Subcutaneous adipose tissue (tissue), 4 donors: Measurements from ENCODE around the gene GIMAP5. TPM values are rescaled to one million over a fixed set of nuclear protein-coding genes. Genes with fewer than 3 reads are reported as not detected.

Experiments
- total RNA-seq, 4 donors: library from RNA; depleted of rRNA; stranded (reverse); fragments of >200 nt; gene quantifications; one replicate each; pipeline ENCODE4 v1.1.0, GENCODE V29; 2016
- TF ChIP-seq, protein P1 (sequence below): fragments of 450-650 bp; IDR thresholded peaks from one replicate; pipeline ENCODE4 v1.5.1; 2016; ENCODE audit warnings: low read depth, mild to moderate bottlenecking, control low read depth, antibody characterized with exemption, moderate library complexity

Gene GIMAP5
- total RNA-seq, 4 donors from 2014 or later = 31.1 to 89.7 (median 50.4) TPM

DNA sequence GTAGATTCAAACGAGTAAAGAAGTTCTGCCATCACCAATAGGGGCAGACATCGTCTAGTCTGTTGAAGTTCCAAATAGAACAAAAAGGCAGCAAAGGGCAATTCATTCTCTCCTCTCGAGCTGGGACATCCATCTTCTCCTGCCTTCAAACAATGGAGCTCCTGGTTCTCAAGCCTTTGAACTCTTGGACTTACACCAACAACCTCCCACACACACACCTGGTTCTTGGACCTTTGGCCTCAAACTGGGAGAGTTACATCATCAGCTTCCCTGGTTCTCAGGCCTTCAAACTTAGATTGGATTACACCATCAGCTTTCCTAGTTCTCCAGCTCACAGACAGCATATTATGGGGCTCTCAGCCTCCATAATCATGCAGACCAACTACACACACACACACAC, 9.8 kb upstream of the GIMAP5 start:
- TF ChIP-seq, protein P1, sequence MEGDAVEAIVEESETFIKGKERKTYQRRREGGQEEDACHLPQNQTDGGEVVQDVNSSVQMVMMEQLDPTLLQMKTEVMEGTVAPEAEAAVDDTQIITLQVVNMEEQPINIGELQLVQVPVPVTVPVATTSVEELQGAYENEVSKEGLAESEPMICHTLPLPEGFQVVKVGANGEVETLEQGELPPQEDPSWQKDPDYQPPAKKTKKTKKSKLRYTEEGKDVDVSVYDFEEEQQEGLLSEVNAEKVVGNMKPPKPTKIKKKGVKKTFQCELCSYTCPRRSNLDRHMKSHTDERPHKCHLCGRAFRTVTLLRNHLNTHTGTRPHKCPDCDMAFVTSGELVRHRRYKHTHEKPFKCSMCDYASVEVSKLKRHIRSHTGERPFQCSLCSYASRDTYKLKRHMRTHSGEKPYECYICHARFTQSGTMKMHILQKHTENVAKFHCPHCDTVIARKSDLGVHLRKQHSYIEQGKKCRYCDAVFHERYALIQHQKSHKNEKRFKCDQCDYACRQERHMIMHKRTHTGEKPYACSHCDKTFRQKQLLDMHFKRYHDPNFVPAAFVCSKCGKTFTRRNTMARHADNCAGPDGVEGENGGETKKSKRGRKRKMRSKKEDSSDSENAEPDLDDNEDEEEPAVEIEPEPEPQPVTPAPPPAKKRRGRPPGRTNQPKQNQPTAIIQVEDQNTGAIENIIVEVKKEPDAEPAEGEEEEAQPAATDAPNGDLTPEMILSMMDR = no peak

DNA sequence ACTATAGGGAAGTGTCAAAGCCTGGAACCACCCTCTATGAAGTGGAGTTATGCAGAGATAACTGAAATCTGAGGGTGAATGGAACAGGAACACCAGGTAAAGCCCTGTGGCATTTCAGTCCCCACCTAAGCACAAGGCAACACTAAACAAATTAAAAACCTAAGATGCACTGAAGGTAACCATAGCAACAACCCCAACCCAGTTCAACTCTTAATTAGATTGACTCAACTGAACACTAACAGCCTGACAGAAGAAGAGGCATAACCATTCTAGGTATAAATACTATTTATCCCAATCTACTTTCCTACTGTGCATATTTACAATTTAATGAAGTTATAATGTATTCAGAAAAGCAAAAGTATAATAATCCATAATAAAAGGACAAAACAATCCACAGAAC, 9.2 kb upstream of the GIMAP5 start:
- TF ChIP-seq, protein P1 = no peak

DNA sequence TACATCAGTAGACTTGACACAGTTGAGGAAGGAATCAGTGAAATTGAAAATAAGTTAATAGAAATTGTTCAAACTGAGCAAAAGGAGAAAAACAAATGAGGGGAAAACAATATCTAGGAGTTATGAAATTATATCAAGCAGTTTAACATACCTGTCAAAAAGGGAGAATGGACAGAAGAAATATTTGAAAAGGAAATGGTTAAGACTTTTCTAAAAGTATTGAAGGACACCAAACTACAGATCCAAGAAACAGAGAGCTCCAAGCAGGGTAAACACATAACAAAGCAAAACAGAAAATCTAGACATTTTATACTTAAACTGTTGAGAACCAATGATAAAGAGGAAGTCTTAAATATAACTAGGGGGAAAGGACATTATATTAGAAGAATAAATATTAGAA, 8.6 kb upstream of the GIMAP5 start:
- TF ChIP-seq, protein P1 = no peak

DNA sequence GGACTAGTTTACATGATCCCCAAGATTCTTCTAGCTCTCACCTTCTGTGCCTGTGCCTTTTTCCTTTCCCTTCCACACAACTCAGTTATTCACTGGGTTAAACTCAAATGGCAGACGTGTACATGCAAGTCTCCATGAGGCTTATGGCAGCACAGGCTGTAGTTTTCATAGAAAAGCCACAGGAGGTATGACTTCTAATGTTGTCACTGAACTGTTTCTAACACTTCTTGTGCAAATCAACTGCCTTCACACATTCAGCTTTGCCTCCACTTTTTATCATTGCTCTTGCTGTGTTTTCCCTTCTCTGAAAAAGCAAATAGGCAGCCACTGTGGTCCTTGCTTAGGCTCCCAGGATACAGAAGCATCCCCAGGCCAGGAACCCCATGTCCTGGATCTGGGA, 5.3 kb upstream of the GIMAP5 start:
- TF ChIP-seq, protein P1 = no peak

GRCh38 chr7:150732786-150733481, 4.3 kb upstream of the GIMAP5 start:
- TF ChIP-seq, protein P1 = no peak

GRCh38 chr7:150733482-150734095, 3.6 kb upstream of the GIMAP5 start:
- TF ChIP-seq, protein P1 = no peak

GRCh38 chr7:150734254-150734653, 3.0 kb upstream of the GIMAP5 start:
- TF ChIP-seq, protein P1 = no peak
